Stimulated activated CD4-positive, alpha-beta T cell treated with anti-CD3 and anti-CD28 coated beads, Interleukin-15, amount 100 ng/mL, for 48 hours (primary cell): ENCODE measurements around the gene EGLN3.
"Not testable (repeated sequence)": the region's sequence is repeated elsewhere in the genome, so short reads cannot be mapped to it uniquely, and the experiment has no call there.

ENCODE experiments used
- DNase-seq, 2 donors: peaks; one replicate each; pipeline ENCODE4 v3.0.0-alpha.2; 2020; ENCODE audit warnings: low read depth in 2 of 2

The EGLN3 gene

GRCh38 chr14:33950320-33951182, at the start of gene EGLN3:
Gene EGLN3, minus strand, starts transcription at chr14:33951074. Its CDS starts 322 bp downstream, at chr14:33950752.
- peak in 1 of 2 donors; percentile 53 for DNase-seq

- no peak for DNase-seq
Measured at GRCh38 chr14:34000396-34000795, 49.5 kb upstream of the EGLN3 start.

- no peak for DNase-seq
Measured at GRCh38 chr14:33999771-34000291, 49.0 kb upstream of the EGLN3 start.

DNA sequence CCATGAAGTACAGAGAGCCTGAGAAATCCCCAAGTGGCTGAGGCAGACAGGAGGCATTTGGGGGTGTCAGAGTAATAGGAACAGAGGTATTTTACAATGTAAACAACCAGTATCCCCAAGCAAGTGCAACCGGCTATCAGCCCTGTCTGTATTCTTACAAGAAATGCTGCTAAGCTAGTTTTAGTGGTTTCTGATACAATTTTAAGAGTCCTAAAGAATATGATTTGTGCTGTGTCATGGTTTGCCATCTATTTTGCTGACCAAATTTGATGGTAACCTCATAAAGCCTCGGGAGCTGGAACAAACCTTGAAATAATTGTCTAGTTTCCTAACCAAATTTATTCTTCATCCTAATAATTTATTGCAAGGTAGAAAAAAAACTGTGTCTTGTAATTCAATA, 46.7 kb upstream of the EGLN3 start:
- no peak for DNase-seq

GRCh38 chr14:33996462-33996861, 45.6 kb upstream of the EGLN3 start:
- no peak for DNase-seq

- DNase-seq, result no peak
Measured at GRCh38 chr14:33993246-33993645, 42.4 kb upstream of the EGLN3 start.

DNA sequence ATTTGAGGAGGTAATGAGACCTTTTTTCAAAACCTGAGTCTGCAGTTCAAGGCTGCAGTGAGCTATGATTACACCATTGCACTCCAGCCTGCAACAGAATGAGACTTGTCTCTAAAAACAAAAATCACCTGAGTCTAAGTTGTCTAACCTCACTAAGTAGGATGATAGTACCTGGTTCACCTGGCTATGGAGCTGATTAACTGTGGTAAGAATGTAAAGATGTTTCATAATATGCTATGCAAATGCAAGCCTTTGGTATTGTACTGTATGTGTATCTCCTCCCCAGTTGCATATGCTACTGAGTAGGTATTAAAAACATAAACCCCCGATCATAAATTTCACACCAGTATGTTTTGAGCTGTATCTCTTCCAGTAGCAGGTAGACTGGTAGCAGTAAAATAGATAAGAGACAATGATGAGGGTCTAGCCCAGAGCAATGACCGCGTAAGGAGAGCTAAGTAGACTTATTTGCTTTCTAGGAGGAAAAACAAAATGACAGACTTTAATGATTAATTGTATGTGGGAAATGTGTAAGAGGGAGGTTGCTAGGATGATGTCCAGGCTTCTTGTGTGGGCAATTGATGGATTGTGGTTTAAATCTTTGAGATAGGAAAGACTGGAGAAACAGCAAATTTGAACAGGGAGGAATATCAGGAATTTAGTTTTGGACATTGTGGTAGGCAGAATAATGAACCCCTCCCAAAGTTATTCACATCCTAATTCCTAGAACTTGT, 41.6 kb upstream of the EGLN3 start:
- no peak for DNase-seq

DNA sequence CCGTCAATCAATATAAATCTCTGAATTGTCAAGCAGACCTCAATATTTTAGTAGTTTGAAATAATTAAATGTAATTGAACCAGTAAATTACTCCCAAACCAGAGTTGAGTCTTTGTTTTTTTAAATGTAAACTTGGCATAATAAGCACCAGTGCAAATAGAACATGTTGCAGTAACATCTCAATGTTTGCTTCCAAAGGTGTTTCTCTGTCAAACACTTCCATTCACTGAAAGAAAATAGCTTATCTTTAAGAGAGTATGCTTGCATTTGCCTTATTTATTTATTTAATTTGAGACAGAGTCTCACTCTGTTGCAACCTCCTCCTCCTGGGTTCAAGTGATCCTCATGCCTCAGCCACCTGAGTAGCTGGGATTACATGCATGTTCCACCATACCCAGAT, 39.9 kb upstream of the EGLN3 start:
- no peak for DNase-seq

DNA sequence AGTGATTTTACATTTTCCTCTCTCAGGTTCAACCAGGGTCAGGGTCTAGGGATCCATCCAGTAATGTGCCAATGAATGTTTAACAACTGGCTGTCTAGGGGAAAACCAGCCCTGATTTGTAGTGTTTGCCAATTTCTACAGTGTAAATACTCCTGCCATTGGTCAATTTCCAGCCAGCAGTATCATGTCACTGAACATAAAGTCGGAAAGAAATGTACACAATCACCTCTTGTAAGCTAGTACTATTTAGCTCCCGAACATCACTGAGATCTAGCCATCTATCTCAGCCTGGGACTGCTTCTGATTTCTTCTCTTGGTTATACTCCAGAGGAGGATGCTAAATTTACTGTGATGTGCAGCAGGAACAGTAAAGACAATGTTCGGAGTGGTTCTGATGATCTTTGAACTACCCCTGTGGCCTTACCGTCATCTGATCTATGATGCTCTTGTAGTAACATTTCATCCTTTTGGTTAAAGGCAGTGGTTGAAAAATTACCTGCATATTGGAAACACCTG, 36.7 kb upstream of the EGLN3 start:
- no peak for DNase-seq

GRCh38 chr14:33986804-33987203, 35.9 kb upstream of the EGLN3 start:
- no peak for DNase-seq

GRCh38 chr14:33985242-33985641, 34.4 kb upstream of the EGLN3 start:
- no peak for DNase-seq

DNA sequence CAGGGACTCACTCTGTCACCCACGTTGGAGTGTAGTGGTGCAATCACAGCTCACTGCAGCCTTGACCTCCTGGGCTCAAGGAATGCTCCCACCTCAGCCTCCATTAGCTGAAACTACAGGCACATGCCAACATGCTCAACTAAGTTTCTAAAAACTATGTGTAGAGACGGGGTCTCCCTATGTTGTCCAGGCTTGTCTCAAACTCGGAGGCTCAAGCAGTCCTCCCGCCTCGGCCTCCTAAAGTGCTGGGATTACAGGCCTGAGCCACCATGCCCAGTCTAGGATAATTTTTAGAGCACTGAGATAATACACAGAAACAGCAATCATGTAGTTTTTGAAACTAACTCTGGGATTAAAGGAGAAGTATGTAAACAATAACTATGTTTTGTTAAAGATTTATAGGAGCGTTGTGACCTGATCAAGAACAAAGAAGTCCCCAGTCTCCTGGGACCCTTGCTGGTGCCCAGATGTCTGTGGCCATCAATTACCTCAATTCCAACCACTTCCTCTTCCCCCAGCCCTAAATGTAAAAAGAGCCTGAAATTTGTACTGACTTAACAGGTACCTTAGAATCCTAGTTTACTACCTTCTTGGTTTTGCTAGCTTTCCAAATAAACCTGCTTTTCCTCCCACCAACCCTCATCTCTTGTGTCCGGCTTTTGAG, 28.9 kb upstream of the EGLN3 start:
- DNase-seq, result no peak

DNA sequence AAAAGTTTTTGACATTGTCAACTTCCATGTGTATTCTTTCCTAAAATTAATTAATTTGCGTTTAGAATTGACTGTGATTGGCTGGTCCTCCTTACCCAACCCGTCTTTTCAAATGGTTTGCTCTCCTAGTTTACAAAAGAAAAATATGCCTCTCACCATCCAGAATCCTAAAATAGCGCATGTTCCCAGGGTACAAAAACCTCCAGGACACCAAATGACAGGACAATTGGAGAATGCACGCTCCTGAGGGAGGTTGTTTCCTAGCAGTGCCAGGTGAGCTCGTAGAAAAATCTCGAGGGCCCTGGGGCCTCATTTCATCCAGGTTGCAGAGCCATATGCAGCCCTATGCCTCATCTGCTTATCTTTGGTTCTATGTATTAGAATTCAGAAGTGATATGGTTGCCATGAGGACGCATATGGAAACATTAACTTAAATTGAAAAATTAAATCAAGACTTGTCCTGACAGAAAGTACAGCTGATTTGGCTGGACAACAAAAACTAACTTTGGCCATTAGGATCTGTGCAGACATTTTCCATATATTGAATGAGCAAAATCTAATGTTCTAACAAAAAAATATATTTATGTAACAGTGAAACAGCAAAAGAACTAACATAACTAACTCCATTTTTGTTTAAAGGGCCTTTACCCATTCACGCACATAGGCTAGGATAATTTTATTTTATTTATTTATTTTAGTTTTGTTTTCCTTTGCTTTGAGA, 28.2 kb upstream of the EGLN3 start:
- DNase-seq, result no peak

DNA sequence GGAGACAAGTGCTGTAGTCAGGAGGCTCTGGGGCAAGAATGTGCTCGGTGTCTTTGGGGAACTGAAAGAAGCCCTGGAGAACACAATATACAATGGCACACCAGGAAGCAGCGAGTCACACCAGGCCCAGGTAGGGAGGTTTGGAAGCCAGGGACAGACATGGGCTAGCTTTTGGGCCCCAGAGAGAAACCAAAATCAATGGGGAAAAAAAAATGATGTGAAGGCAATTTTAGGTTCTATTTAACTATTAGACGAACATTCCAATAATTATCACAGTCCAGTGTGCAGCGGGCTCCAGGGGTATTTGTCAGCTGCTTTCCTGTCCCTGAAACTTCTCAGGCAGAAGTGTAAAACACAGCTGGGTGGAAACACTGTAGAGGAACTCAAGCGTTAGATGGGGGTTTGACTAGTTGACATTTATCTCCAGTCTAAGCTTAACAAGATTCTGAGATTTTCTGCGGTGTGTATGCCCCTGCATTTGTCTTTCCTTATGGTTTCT, 21.8 kb upstream of the EGLN3 start:
- DNase-seq, result no peak

- DNase-seq, result not testable (repeated sequence)
Measured at GRCh38 chr14:33969846-33970245, 19.0 kb upstream of the EGLN3 start.

GRCh38 chr14:33968722-33969121, 17.8 kb upstream of the EGLN3 start:
- DNase-seq, result no peak

DNA sequence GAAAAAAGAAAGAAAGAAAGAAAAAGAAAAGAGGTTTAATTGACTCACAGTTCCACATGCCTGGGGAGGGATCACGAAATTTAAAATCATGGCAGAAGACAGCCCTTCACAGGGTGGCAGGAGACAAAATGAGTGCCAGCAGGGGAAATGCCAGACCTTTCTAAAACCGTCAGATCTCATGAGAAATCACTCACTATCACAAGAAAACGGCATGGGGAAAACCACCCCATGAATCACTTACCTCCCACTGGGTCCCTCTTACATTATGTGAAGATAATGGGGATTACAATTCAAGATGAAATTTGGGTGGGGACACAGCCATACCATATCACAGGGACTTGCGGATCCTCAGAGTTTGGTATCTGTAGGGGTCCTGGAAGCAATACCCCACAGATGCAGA, 16.3 kb upstream of the EGLN3 start:
- DNase-seq, result no peak

DNA sequence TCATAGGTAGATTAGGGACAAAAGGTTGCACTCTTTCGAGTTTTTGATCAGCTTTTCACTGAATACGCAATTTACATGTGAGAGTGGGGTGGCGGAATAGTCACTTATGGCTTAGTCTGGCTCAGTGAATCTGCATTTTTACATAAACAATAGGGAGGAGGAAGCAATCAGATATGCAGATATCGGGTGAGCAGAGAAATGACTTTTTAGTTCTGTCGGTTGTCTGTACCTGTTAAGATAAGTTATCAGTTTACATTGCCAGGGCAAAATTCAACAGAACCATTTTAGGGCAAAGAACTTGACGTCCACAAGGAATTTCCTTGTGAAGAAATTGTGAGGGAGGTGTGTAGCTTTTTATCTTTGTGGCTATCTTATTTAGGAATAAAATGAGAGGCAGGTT, 15.4 kb upstream of the EGLN3 start:
- no peak for DNase-seq

DNA sequence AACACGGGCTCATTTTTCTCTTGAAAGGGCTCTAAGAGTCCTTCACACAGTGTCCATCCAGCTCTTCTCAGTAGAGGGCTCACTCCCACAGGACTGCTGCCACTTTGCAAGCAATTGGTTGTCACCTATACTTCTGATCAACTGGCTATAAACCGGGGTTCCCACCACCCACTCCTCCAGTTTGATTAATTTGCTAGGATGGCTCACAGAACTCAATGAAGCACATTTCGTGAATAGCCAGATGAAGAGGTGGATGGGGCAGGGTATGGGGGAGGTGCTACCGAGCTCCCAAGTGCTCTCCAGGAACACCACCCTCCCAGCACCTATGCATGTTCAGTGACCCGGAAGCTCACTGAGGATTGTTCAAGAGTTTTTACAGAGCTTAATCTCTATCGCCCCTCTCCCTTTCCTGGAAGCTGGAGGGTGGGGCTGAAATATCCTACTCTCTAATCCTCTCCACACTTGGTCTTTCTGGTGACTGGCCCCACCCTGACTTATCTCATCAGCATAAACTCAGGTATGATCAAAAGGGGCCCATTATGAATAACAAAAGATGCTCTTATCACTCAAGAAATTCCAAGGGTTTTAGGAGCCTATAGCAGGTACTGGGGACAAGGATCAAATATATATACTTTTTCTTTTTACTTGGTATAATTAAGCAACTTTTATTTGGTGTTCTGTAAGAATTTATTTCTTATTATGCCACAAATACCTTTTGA, 13.9 kb upstream of the EGLN3 start:
- no peak for DNase-seq

DNA sequence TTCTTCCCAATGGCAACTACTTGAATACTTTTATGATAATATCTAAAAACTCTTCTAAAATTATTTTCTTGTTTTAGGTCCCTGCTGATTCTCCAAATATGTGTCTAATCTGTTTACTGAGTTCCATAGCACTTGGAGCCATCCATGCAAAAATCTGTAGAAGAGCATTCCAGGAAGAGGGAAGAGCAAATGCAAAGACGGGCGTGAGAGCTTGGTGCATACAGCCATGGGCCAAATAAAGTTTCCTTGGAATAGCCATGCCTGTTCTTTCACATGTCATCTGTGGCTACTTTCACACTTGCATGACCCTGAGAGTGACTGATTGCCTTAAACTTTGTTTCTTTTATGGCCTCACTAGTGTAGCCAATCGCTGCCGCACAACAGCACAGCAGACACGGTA, 13.0 kb upstream of the EGLN3 start:
- no peak for DNase-seq

DNA sequence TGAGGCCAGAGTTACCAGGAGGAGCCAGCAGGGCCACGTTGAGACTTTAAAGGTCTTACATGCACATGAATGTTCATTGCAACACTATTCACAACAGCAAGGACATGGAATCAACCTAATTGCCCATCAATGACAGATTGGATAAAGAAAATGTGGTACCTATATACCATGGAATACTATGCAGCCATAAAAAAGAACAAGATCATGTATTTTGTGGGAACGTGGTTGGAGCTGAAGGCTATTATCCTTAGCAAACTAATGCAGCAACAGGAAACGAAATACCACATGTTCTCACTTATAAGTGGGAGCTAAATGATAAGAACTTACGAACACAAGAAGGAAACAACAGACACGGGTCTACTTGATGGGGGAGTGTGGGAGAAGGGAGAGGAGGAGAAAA, 11.6 kb upstream of the EGLN3 start:
- not testable (repeated sequence) for DNase-seq
